Renal cortex interstitium (tissue), 11 donors: ENCODE results near the gene RRBP1. TPM values are rescaled to one million over a fixed set of nuclear protein-coding genes. Genes with fewer than 3 reads are reported as not detected.

Experiments
- DNase-seq, 11 donors: peaks; one replicate each; pipeline ENCODE4 v3.0.0-alpha.2; 2013; ENCODE audit warnings: low read depth in 9 of 11, low spot score in 4 of 11; ENCODE audit errors: extremely low read depth in 1 of 11
- polyA plus RNA-seq, 3 donors: library from polyadenylated mRNA; unstranded; fragments of 120-200 nt; gene quantifications; one replicate each; pipeline ENCODE4 v1.2.1, GENCODE V29; 2013; ENCODE audit not compliant: insufficient read length in 3 of 3

Gene RRBP1
- polyA plus RNA-seq, 3 donors = 109 to 149 (median 118) TPM

- no peak for DNase-seq
Observed at GRCh38 chr20:17620371-17621228, 61.4 kb downstream of the RRBP1 start.

- no peak for DNase-seq
Observed at GRCh38 chr20:17619351-17620093, 62.5 kb downstream of the RRBP1 start.

GRCh38 chr20:17618673-17619013 lies 63.4 kb downstream of the RRBP1 start:
- DNase-seq = no peak

- DNase-seq = no peak
Observed at GRCh38 chr20:17617868-17618672, 64.0 kb downstream of the RRBP1 start.

GRCh38 chr20:17617212-17617867 lies 64.7 kb downstream of the RRBP1 start:
- DNase-seq = peak in 2 of 11 donors; percentile 35 to 44

- DNase-seq = no peak
Observed at GRCh38 chr20:17616480-17617211, 65.4 kb downstream of the RRBP1 start.

- DNase-seq = no peak
Observed at GRCh38 chr20:17615645-17616479, 66.2 kb downstream of the RRBP1 start.

GRCh38 chr20:17614812-17615644 lies 67.0 kb downstream of the RRBP1 start:
- no peak for DNase-seq

- no peak for DNase-seq
Observed at GRCh38 chr20:17614176-17614811, 67.7 kb downstream of the RRBP1 start.

GRCh38 chr20:17613328-17614175 lies 68.5 kb downstream of the RRBP1 start:
- no peak for DNase-seq

- DNase-seq = no peak
Observed at GRCh38 chr20:17612992-17613327, 69.1 kb downstream of the RRBP1 start.

- DNase-seq = no peak
Observed at GRCh38 chr20:17612287-17612991, 69.6 kb downstream of the RRBP1 start.

GRCh38 chr20:17611540-17612286 lies 70.3 kb downstream of the RRBP1 start:
- DNase-seq = no peak

GRCh38 chr20:17611290-17611539 lies 70.8 kb downstream of the RRBP1 start:
- DNase-seq = no peak
